GM12878 (cell line): ENCODE measurements around the gene MAD1L1.

Source experiments
- BCLAF1 ChIP-seq: fragments of 450-650 bp; IDR thresholded peaks from 2 replicates; pipeline ENCODE4 v1.6.1; 2017; ENCODE audit warnings: antibody characterized with exemption, mild to moderate bottlenecking, moderate library complexity
- CTCF ChIP-seq, 3 experiments: IDR thresholded peaks in 2 of 3; conservative IDR thresholded peaks in 1 of 3; 2 replicates each; pipeline ENCODE4 v1.5.1; 2011; ENCODE audit warnings: low read depth in 3 of 3, low read length in 3 of 3, mild to moderate bottlenecking in 3 of 3, control low read depth in 2 of 3, moderate library complexity in 2 of 3, inconsistent platforms in 1 of 3, mixed read lengths in 1 of 3; ENCODE audit not compliant: control insufficient read depth in 2 of 3, insufficient read depth in 1 of 3; ENCODE audit errors: extremely low read depth in 1 of 3
- EGR1 ChIP-seq, 2 experiments: IDR thresholded peaks; 1 replicate in 1 of 2; 2 replicates in 1 of 2; pipeline ENCODE4 v1.6.1; 2011 to 2012; ENCODE audit warnings: low read depth in 2 of 2, low read length in 2 of 2, borderline replicate concordance in 1 of 2, mild to moderate bottlenecking in 1 of 2, moderate library complexity in 1 of 2
- EZH2 ChIP-seq: IDR thresholded peaks from 2 replicates; pipeline ENCODE4 v1.6.1; 2012; ENCODE audit warnings: low read depth, mild to moderate bottlenecking, control low read depth, inconsistent platforms, low read length, borderline replicate concordance; ENCODE audit not compliant: control insufficient read depth
- HSF1 ChIP-seq: fragments of 150-350 bp; IDR thresholded peaks from 2 replicates; pipeline ENCODE4 v1.6.1; 2014; ENCODE audit warnings: mild to moderate bottlenecking, low read depth, low read length
- NRF1 ChIP-seq: conservative IDR thresholded peaks from 2 replicates; pipeline ENCODE4 v1.6.1; 2011; ENCODE audit warnings: mild to moderate bottlenecking, low read depth, low read length, improper control_type of control experiment
- POLR2A ChIP-seq: IDR thresholded peaks from 2 replicates; pipeline ENCODE4 v1.6.1; 2011; ENCODE audit warnings: low read depth, mild to moderate bottlenecking, low read length
- SRF ChIP-seq, 2 experiments: IDR thresholded peaks; 2 replicates each; pipeline ENCODE4 v1.6.1; 2011; ENCODE audit warnings: low read depth in 2 of 2, low read length in 2 of 2, mild to moderate bottlenecking in 1 of 2, moderate library complexity in 1 of 2

GRCh38 chr7:2143450-2143849 lies 89.3 kb downstream of the MAD1L1 start:
- TF ChIP-seq POLR2A (no peak), SRF (IDR thresholded peaks at IDR 0.05; ENCODE audit: low read depth in 2 of 2, low read length in 2 of 2) (no peak), EZH2 (no peak), CTCF (IDR thresholded peaks at IDR 0.05 in 2 of 3, conservative IDR thresholded peaks at IDR 0.05 in 1 of 3; ENCODE audit: control insufficient read depth in 2 of 3, extremely low read depth in 1 of 3, insufficient read depth in 1 of 3, low read depth in 3 of 3, low read length in 3 of 3) (no peak), NRF1 (no peak), EGR1 (IDR thresholded peaks at IDR 0.05; ENCODE audit: borderline replicate concordance in 1 of 2, low read depth in 2 of 2, low read length in 2 of 2) (no peak), HSF1 (no peak), BCLAF1 (no peak)
